HTR-8/SVneo (cell line): ENCODE results near the gene RGS11.
"Not testable (repeated sequence)": the region's sequence is repeated elsewhere in the genome, so short reads cannot be mapped to it uniquely, and the experiment has no call there.

Experiments
- DNase-seq: peaks from one replicate; pipeline ENCODE4 v3.0.0; 2011; ENCODE audit warnings: low spot score, mixed read lengths; ENCODE audit not compliant: insufficient read length
- FAIRE-seq: peaks from 2 replicates; lab custom pipeline; 2011; peaks lifted over from hg19 to GRCh38; lab: Jason Lieb, UNC

The RGS11 gene

DNA sequence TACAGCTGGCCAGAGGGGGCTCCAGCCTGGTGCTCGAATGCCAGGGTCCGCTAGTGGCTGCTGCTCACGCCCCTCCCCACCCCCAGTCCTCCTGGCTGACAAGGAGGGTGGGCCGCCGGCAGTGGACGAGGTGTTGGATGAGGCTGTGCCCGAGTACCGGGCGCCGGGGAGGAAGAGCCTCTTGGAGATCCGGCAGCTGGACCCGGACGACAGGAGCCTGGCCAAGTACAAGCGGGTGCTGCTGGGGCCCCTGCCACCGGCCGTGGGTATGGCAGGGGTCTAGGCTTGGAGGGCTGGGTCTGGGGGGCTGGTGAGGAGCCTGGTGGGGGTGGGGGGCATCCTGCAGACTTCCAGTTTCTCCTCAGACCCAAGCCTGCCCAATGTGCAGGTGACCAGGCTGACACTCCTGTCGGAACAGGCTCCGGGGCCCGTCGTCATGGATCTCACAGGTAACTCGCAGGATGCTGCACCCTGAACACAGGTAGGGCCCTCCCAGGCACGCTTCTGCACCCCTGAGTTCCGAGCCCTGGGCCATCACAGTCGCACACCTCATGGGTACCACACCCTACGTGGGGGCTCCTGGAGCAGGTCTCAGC lies 6.0 kb upstream of the RGS11 start:
- FAIRE-seq (no peak), DNase-seq (no peak)

DNA sequence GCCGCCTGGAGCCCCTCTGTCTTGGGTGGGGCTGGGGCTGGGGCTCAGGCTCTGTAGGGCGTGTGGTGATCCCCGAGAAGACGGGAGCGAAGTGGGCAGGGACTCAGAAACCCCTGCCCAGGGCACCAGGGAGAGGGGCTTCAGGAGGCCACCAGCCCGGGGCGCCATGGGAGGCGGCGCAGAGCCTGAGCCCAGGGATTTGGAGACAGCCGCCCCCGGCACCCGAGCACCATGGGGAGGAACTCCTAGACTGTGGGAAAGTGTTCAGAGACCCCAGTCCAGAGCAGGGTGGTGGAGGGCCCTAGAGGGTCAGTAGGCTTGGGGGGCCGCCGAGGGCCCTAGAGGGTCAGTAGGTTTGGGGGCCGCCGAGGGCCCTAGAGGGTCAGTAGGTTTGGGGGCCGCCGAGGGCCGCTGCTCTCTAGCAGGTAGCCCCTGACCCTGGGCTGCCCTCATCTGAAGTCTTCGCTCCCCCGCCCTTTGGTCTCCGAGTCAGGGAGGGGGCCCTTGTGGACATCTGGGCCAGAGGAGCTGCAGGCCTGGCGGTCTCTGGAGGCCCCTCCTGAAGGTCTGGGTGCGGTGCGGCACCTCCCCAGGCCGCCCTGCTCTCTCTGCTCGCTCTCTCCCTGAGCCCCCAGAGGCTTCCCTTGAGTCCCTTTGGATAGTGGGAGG lies 5.4 kb upstream of the RGS11 start:
- DNase-seq (no peak), FAIRE-seq (no peak)

DNA sequence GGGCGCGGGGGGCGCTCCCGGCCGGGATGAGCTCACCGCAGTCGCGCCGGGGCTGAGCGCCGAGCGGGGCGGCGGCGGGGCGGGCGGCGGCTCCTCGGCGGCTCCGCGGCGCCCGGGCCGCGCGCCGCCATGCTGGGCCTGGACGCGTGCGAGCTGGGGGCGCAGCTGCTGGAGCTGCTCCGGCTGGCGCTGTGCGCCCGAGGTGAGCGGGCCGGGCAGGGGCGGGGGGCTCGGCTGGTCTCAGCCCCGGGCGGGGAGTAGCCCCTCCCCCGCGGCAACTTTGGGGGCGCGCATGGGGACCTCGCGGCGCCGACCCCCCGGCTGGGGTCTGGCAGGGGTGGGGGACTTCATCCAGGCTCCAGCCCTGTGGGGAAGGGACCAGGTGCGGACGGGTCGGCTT lies 4.8 kb upstream of the RGS11 start, which contains the start of gene ARHGDIG:
ARHGDIG (plus strand) TSS at position 40 of the 400 bp plus-strand sequence; CDS start at position 130, 90 bp downstream.
- FAIRE-seq (no peak), DNase-seq (no peak)

DNA sequence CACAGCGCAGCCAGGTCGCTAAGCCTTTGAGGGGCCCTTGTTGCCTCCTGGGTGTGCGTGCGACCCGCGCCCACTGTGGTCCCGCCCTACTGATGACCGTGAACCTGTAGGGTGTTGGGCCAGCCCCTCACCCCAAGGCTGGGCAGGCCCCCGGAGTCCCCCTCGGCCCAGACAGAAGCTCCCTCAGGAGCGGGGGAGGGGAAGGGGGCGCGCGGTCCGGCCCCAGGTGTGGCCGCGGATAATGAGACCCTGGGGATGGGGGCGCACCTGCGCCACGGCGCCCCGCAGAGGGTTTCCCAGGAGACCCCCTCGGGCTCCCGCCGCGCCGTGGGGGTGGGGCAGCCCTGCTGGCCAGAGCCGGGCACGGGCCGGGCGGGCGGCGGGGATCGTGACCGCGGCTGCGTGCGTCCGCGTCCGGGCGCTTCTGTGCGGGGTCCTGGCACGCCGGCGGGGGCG lies 4.3 kb upstream of the RGS11 start:
- no peak for FAIRE-seq
- DNase-seq = no peak

DNA sequence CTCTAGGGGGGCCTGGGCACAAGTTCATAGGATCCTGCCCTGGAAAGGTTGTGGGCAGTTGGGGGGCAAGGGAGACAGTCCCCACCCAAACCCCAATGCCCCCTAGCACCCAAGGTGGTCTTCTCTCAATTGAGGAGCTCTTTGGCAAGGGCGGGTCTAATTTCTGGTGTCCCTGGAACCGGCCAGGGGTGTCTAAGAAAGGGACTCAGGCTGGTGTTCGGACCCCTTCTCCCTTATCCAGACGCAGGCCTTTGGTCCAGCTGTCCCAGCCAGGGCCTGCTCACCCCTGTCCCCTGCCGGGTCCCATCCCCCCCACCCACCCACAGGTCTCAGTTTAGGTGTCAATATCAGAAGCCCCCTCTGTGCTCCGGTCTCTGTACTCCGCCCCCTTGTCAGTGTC lies 3.8 kb upstream of the RGS11 start:
- DNase-seq (no peak), FAIRE-seq (no peak)

DNA sequence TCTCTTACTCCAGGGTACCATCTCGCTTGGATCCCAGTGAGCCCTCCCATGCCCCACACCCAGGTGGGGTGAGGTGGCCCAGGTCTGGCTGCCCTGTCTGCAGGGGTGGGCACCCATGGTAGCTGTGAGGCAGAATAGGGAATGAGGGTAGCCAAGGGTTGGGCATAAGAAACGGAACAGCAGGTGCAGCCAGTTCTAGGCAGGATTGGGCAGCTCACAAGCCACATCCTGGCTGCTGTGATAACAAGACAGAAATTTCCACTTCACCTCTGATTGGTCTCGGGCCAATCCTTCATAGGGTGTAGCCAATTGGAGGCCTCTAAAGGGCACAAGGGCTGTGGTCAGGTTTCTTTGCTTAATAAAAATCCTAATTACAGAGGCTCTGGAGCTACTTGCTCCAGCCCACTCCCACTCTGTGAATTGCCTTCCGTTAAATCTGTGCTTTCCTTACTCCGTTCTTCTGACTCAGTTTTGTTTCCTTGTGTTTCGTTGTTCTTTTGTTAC lies 3.2 kb upstream of the RGS11 start:
- peak; percentile 41 for DNase-seq
- peak; percentile 36 for FAIRE-seq

DNA sequence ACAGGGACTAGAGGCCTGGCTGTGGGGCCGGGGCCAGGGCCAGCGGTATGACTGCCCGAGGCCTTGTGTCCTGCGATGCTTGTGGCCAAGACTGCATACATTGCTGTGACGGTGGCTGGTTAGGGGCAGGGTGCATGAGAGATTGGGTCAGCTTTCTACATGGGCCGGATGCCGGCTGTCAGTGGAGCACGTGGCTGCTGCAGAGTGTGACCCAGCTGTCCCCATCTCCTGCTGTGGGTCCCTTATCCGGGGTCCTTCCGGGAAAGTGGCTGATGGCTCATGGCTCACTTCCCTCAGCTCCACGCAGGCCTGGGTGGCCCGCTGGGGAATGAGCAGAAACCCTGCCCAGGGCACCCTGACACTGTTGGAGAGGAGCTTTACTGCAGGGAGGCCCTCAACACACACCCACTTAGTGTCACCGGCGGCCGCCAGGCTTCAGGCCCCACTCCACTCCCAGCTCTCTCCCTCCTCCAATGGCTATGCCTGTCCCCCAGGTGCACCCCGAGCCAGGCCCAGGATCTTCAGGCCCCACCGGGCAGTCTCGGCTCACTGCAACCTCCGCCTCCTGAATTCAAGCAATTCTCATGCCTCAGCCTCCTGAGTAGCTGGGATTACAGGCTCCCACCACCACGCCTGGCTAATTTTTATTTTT lies 808 bp upstream of the RGS11 start:
- FAIRE-seq (no peak), DNase-seq (no peak)

DNA sequence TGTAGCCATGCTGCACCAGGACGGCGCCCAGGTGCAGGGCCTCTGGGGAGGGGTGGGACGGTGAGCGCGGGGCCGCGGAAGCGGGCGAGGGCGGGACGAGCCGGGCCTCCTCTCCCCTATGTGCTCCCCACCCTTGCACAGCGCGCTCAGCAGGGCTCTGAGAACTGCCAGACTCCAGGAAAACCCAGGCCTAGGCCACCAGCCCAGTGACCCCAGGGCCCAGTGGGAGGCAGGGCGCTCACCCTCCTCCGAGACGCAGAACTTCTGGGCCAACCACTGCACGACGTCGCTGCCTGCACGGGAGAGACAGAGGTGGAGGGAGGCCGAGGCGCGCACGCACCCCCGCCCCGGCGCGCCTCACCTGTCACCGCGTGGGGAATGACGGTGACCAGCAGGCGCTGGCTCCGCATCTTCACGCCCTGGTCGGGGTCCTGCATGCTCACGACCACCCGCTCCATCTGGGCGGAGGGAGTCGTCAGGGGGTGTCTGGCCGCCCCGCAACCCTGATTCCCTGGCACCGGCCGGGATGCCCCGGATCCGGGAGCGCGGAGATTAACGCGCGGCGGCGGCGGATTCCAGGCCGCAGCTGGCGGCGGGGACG lies 603 bp downstream of the RGS11 start:
- DNase-seq (no peak), FAIRE-seq (no peak)

DNA sequence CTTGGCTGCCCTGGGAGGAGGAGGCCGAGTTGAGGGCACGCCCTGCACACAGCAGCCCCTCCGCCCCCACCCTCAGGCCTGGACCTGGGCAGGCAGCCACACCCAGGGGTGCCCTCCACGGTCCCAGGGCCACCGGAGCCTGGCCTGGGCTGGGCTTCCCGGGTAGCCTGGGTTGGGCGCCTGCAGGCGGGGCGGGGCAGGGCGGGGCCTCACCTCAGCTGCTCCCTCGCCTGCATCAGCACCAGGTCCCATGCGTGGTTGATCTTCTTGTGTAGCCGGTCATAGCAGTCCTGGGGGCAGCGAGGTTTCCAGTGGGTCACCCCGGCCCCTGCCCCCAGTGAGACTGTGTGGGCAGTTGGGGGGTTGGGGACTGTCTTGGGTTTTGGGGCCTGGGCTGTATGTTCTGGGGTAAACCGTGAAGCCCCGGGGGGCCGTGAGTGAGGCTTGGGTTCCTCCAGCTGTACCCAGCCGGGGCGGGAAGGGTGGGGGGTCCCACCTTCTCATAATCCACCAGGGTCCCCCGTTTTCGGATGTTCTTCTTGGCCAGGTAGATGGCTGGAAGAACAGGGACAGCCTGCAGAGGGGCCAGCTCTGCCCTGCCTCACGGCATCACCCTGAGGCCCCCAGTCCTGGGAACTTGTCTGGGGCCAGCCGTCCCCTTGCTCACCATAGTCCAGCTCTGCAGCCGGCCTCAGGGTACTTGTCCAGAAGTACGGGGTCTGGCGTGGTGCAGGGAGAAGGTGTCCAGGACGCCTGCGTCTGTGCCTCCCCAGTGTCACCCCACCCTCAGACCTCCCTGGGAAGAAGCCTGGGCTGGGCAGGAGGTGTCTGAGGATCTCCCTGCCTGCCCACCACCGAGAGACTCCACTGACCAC lies 2.0 kb downstream of the RGS11 start:
- no peak for FAIRE-seq
- DNase-seq = no peak

DNA sequence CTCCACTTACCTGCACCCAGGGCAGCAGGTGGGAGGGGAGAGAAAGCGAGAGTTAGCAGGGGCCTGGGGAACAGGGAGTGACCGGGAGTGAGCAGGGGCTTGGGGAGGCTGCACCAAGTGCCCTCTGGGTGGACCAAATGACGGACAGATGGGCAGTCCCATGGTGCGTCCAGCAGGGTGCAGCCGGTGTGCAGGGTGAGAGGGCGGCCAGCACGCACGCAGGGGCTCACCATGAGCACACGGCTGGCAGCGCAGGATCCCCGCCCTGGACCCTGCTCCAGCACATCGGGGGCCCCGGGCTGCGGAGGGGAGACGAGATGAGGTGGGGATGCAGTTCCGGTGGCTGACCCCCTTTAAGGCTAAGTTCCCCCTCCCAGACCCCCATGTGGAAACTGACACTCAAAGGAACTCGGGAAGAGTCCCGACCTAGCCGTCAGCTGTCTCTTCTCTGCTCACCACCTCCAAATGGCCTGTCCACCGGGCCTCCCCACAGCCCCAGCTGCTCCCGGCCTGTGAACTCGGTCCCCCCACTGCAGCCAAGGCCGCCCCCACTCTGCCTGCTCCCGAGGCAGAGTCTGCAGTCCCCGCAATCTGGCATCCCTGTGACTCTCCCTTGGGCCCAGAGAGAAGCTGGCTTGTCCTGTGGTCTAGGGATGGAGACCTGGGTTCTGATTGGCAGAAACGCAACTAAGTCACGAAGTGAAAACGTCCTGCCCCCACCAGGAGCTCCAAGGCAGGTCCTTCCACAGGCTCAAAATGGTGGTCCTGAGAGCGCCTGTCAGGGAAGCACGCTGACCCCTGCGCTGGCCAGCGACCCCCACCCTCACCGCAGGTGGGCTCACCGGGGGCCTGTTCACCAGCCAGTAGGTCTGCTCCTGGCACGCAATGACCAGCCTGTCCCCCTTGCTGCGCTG lies 2.9 kb downstream of the RGS11 start:
- DNase-seq (no peak), FAIRE-seq (no peak)

DNA sequence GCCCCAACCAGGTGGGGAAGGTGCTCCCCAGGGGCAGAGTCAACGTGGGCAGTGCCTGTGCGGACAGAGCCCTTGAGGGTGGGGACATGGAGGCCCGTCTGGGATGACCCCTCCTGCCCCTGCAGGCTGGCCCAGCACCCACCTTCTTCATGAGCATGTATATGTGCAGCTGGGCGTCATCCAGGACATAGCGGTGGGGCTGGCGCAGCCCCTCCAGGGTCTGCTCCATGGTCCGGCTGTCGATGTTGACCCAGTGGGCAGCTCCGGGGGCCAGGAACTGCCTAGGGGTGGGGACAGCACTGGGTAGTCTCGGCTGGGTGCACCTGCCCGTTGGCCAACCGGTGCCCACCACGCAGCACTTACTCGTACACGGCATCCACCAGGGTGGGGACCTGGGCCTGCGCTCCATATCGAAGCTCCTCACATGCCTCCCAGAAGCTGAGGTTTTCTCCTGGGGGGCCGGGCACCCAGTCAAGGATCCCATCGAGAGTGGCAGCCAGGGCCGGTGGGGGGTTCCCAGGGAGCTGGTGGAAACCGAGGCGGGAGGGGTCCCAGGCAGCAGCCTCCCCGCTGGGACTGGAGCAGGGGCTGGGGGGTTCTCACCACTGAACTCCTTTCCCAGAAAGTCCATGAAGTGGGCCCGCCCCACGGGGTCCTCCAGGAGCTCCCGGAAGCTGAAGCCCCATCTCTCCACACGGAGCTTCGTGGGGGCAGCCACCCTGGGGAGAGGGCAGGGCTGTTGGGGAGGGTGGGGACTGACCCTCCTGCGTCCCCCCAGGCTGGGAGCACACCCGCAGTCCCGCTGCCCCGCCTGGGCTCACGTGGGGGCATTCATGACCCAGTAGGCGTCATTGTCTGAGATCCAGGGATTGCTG lies 5.1 kb downstream of the RGS11 start:
- no peak for FAIRE-seq

DNA sequence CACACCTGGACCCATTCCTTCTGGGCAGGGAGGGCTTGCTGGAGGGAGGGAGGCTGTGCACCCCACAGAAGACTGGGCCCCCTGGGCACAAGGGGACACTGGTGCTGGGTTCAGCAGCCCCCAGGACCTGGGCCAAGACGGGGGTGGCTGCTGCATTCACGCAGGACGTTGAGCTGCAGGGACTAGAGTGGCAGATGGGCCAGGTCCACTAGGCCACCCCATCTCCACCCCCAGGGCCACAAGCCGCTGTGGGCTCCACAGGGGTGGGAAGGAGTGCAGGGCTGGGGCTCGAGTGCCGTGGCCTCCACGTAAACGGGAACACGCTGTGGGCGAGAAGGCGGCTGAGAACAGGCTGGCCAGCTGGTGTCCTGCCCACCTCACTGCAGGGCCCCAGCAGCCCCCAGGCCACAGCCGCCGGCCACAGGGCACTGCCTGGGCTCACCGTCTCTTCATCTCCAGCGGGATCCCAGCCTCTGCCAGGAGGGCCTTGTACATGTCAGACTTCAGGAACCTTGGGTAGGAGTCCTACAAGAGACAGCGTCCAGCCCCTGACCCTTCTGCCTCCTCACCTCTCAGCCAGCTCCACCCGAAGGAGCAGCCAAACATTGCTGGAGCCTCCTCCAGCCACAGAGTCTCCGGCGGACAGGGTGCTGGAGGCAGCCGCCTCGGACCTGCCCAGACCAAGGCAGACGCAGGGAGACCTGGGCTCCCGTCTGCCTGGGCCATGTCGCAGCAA lies 6.5 kb downstream of the RGS11 start:
- DNase-seq (no peak), FAIRE-seq (no peak)

More for the DNA sequence above, 5.1 kb downstream of the RGS11 start:
- no peak for DNase-seq

DNA sequence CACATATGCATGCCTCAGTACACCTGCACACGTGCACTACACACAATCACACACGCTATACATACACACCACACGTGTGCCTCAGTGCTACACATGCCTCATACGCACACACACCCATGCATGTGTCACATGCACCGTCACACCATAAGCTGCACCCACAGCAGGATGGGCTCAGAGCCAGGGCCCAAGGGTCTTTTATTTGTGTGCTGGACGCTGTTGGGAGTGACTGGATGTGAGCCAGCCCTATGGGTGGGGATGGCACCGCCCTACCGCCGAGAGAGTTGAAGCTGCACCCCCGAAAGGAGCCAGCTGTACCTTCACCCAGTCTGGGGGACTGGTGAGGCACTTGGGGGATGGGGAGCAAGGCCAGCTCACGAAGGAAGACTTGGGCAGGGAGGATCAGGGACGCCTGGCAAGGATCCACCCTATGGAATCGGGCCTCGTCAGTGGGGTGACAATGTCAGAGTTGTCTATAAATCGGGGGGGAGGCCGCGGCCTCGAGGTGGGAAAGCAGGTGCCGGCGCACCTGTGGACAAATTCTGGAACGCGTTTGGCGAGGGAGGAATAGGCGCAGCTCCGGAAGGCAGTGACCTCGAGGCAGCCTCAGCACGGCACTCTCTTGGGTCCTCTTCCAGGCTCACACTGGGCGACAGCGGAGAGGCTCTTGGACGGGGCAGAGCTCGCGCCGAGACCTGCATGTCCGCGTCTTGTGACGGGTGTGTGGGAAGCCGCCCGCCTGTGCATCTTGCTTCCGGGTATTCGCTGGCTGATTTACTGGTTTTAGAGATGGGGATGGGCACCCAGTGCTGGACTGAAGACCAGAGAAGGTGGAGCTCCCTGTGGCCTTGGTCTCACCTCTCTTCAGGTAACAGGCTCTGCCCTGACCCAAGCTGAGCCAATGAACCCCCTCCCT lies 7.3 kb downstream of the RGS11 start:
- no peak for FAIRE-seq
- no peak for DNase-seq

DNA sequence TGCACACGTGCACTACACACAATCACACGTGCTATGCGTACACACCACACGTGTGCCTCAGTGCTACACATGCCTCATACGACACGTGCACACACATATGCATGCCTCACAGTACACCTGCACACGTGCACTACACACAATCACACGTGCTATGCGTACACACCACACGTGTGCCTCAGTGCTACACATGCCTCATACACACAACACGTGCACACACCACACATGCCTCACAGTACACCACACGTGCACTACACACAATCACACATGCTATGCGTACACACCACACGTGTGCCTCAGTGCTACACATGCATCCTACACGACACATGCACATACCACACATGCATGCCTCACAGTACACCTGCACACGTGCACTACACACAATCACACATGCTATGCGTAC lies 8.2 kb downstream of the RGS11 start:
- peak; percentile 100 for FAIRE-seq
- not testable (repeated sequence) for DNase-seq

DNA sequence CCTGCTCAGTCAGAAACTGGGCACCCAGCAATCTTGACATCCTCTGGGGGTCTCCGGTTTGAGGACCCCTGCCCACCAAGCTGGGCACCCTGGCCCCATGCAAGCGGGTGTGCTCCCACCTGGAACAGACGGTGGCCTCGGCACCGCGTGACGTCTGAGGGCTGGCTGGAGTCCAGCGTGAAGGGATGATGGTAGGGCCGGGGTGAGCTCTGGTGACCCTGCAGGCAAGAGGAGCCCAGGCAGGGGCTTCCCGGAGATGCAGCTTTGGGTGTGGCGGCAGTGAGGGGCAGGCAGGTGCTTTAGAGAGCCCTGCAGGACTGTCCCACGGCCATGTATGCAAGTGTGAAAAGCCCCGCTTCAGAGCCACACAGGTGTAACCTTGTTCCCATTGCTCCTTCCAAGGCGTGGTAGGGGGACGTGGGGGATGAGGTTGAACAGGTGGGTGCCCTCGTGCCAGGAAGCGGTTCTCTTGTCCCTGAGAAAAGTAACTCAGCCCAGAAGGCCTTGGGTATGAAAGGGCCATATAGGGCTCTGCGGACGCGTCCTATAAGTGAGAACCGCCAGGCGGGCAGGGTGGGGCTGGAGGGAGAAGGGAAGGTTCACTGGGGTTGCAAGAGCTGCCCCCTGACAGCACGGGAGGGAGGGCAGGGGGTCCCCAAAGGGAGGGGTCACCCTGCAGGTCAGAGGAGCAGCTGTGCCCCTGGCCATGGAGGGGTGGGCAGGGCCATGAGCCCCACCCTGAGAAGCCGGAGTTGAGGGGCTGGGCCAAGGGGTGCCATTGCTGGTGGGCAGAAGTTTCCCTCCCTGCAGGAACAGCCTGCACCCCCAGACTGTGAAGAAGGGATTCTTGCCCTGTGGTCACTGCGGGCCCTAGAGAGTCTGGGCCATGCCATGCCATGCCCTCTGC lies 9.2 kb downstream of the RGS11 start:
- DNase-seq (no peak), FAIRE-seq (no peak)
